HG02852 (cell line): ENCODE data around the gene XPO6.
"Not testable (repeated sequence)": the region's sequence is repeated elsewhere in the genome, so short reads cannot be mapped to it uniquely, and the experiment has no call there.

Experiments
- ATAC-seq: cut with Tn5 transposase; IDR thresholded peaks from one replicate; pipeline ENCODE4 v1.9.1; 2021; ENCODE audit warnings: mild to moderate bottlenecking, moderate library complexity; ENCODE audit not compliant: unreplicated experiment

XPO6 gene

DNA sequence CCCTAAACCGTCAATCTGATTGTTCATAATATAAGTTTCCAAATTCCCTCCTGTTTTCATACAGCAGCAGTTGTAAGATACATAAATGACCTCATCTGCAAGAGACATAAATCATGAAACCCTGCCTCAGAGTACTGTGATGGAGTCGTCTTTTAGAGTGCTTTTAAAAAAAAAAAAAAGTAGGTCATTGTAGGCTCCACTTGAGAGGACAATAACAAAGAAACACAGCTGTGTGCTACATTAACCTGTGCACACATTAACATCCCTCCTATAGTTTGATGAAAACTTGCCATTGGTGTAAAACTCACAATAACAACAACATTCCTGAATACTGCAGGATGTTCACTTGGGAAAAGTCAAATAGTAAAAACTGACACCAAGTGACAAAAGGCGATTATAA is 56.5 kb downstream of the XPO6 start:
- ATAC-seq = no peak

GRCh38 chr16:28151180-28151579 is 60.6 kb downstream of the XPO6 start:
- no peak for ATAC-seq

- ATAC-seq = no peak
These were observed 62.5 kb downstream of the XPO6 start for GRCh38 chr16:28149011-28149888.

DNA sequence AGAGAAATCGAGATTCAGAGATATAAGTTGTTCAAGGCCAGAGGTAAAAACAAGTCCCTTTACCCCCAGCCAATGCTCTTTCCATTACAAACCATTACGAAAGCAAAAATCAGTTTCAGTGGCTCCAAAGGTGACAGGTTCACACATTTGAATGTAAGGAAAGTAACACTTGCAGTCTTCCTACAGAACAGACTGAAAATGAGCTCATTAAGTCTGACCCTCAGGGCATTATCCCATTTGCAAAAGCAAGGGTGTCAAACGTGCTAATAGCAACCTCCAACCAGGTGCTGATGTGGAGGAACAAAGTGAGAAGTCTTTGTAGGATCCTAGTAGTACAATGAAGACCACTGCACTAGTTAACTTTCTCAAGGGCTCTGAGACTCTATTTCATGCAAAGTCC is 65.2 kb downstream of the XPO6 start:
- no peak for ATAC-seq

- ATAC-seq = no peak
These were observed 66.0 kb downstream of the XPO6 start for GRCh38 chr16:28145796-28146195.

DNA sequence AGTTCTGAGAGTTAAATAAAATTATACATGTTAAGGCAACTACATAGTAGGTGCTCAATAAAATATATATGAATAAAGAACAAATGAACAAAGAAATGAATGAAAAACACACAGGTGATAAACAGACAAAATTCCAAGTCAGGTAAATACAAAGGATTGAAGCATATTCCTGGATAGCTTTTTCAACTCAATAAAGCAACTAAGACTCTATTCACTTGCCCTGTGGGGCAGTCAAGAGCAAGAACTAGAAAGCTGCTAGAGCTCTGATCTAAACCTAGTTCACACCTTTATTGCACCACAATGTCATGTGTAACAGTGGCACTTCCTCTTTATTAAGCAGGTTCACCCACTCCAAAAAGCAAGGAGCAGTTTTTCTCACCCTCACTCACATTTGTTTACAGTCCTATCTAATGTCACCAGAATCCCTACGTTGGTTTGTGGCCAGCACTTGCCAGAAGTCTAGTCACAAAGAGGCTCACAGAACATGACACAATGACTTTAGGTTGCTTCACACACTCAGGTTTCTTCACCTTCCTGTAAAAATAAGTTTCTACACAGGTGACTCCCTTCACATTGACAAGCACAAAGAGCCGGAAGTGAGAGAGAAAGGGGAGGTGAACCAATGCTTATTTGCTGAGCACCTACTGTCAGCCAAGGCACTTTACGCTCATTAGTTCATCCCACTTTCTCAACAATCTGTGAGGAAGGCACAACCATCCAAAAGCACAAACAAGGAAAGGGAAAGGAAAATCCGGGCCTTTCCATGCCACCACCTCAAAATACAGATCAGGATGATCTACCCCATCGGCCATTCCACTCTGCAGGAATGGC is 70.8 kb downstream of the XPO6 start:
- ATAC-seq = peak; percentile 51

GRCh38 chr16:28139530-28139929 is 72.2 kb downstream of the XPO6 start:
- no peak for ATAC-seq

- no peak for ATAC-seq
These were observed 74.9 kb downstream of the XPO6 start for GRCh38 chr16:28136751-28137434.

DNA sequence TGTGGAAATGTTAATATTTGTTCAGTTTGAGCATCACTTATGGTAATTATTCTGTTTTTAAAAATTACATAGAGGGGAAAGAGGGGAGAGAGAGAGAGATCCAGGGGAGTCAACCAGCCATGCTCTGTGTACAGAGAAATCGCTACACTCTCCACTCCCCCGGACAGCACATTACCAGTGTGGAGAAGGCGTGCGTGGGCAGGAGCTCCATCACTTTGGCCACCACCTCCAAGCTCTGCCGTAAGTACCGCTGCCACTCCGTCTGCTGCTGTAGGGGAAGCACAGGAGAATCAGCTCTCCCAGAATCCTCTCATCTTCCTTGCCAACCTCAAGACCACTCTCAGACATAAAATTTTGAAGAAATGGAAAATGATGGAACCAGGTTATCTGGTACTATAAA is 78.1 kb downstream of the XPO6 start:
- ATAC-seq = no peak

DNA sequence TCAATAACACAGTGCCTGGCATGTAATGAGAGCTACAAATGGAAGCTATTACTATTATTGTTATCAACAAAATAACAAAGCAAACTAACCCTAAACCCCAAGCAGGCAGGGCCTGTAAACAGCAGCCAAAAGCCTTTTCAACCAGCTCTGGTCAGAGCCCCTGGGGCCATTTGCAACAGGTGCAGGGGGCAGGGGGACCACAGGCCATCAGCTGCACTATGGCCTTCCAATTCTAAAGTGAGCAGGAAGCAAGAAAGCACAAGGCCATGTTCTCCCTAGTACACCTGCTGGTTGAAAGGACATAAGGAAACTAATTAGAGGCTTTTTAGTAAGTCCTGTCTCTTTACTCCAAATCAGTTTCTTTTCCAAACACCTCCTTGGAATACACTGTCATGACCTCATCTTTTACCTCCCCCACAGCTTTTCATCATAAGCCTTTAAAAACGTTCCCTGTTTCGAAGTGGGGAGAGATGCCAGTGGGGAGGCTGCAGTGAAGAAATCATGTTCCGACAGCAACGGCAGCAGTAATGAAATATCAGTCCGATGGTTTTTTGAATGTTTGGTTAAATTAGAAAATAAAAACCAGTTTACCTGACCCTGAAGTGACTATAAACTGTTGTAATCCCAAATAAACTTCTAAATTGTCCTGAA is 79.9 kb downstream of the XPO6 start:
- no peak for ATAC-seq

DNA sequence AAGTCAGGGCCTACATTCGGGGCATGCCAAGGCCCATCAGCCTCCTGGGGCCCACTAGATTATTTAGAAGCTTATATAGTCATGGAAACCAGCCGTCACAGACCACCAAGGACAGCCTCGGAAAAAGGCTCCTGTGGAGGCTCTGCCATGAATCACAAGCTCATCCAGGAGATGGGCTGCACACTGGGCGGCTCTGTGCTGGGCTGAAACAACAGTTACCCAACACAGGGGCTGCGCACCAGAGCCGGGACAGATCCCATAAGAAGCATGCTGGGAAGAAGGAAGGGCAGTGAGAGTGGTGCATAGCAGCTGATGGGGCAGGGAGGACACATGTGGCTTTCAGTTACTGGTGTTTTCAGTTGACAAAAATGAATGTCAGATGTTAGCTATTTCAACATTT is 80.6 kb downstream of the XPO6 start:
- ATAC-seq = no peak

DNA sequence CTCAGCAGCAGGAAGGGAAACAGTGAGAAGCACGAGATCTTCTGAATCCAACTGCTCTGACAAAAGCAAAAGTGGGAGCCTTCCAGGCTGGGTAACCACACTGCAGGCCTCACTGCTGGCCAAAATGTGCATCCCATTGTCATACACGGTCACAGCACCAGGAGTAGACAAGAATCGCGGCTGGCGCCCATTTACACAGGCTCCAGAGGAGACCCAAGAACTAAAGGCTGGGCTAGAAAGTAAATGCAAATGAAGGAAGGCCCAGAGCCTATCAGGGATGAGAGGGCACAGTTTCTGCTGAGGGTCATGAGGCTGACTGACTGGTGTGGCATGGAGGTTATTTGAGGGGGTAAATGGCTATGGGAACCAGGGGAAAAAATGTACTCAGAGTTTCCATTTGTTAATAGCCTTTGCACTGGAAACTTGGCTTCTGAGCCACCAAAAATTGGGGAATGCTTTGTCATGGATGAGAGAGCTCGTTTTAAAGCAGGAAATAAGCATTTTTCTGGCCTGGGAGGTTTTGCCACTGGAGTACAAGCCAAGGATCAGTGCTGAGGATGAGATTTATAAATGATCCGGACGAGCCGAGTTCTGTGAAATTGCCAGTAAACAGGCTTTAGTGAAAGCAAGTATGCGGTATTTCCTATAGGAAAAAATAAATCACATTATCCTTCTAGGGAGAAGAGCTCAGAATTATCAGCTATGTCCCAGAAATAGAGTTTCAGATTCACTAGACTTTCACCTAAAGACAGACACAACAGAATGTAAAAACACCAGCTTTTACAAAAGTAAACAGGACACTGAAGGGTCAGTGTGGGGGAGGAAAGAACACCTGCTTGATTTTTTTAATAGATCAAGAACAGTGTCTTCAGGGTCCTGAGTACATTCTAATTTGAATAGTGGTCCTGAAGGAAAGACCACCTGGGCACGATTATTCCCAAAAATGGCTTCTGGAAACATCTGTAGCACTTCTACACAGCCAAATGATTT is 81.4 kb downstream of the XPO6 start:
- no peak for ATAC-seq

DNA sequence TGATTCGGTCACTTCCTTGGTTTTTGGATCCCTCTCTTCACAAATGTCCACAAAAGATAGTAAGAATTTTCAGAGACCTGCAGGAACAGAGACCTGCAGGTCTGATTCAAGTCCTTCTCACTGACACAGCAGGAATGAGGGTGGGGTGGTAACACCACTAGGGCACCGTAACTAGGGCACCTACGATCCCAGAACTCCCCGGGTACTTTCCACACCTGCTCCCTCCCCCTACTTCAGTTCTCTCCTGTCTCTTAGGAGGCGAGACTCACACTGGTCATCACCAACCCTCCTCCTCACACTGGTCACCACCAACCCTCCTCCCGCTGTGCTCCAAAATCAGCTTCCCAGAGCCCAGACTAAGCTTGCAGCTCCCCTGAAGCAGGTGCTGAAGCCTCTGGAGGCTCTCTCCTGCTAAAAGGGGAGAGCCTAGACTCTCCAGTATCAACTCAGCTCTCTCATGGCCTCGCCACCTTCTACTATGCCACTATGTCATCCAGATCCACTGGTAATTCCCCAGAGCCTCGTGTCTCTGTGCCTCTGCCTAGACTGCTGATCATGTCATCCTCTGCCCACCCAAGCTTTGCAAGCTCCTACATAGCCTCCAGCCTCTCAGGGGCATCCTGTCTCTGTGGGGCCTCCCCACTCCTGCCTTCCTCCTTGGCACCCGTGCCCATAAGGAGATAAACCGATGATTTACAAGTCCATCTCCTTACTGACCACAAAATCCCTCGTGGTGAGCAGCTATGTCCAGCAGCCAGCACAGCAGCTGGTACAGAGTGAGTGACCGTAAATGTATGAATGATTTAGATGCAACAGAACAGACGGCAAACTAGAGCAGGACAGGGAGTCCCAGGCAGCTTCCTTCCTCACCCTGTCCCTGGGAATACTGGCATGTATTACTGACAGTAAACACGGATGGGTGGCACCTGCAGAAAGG is 84.8 kb downstream of the XPO6 start:
- no peak for ATAC-seq

GRCh38 chr16:28125592-28125991 is 86.2 kb downstream of the XPO6 start:
- no peak for ATAC-seq

- no peak for ATAC-seq
These were observed 90.2 kb downstream of the XPO6 start for GRCh38 chr16:28121527-28121926.

DNA sequence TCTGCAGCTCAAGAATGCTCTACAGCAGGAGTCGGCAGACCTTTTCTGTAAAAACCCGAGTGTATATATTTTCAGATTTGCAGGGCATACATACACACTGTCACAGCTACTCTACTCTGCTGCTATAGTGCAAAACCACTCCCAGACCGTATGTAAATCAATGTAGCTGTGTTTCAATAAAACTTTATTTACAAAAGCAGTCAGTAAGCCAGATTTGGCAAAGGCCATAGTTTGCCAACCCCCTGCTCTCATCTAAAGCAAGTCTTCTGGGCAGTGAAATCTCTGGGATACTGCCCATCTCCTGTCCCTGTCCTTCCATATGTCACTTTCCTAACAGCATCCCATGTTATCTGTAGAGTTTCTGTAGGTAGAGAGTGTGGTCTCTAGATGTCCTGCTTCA is 91.0 kb downstream of the XPO6 start:
- ATAC-seq = no peak

DNA sequence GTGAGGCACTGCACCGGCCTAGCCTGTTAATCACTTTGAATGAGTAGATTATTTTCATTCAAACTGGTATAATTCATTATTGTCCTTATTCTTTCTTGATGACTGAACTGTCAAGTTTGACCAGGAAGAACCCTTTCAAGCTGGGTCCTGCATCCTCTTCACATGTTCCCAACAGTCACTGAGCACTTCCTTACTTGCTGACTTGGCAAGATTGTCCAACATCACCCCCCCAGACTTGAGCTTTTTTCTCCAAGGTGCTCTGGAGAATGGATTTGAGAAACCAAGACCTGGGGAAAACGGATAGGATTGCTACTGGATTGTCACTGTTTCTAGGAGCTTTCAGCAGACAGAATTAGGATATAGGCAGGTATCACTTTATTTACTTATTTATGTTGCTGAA is 93.1 kb downstream of the XPO6 start:
- ATAC-seq = no peak

DNA sequence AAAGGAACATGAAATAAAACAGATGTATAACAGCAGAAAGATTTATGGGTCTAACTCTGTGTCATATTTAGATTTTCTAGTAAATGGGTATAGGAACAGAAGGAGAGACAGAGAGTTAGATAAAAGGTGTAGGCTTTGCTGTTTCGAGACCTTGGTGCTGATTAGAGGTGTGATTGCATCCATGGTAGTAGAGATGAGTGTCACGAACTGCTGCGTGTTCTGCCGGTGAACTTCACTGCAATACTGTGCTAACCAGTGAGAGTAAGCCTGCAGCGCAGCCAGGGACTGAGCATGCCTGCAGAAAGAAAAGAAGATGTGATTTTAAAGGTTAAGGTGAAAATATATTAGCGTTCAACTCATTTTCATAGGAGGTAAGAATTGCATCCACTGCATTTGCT is 94.6 kb downstream of the XPO6 start:
- ATAC-seq = no peak

GRCh38 chr16:28115866-28116265 is 95.9 kb downstream of the XPO6 start:
- ATAC-seq = not testable (repeated sequence)
